ENCODE measurements around the gene TMEM207. TPM values are rescaled to one million over a fixed set of nuclear protein-coding genes. Genes with fewer than 3 reads are reported as not detected.

The TMEM207 gene
- polyA plus RNA-seq, 3 donors: 17.8 to 24.0 (median 20.3) TPM

GRCh38 chr3:190387578-190388213, 62.0 kb downstream of the TMEM207 start, which contains the start of gene CLDN16:
Gene CLDN16, plus strand, starts transcription at chr3:190388163. Its CDS starts 167 bp downstream, at chr3:190388330.
- DNase-seq: peak; percentile 28

GRCh38 chr3:190385731-190386688, 63.7 kb downstream of the TMEM207 start:
- DNase-seq: no peak

GRCh38 chr3:190384309-190384756, 65.4 kb downstream of the TMEM207 start:
- DNase-seq: peak; percentile 21

GRCh38 chr3:190382082-190382481, 67.6 kb downstream of the TMEM207 start:
- DNase-seq: no peak

- DNase-seq: no peak
Measured at GRCh38 chr3:190381441-190381840, 68.3 kb downstream of the TMEM207 start.

GRCh38 chr3:190380184-190380583, 69.5 kb downstream of the TMEM207 start:
- no peak for DNase-seq

Other genes with a start within 250 kb of the TMEM207 start
- 10 to 100 TPM; 44.8 to 63.3 (median 58.9) TPM for gene CLDN1, start 127.5 kb downstream of the TMEM207 start, polyA plus RNA-seq (ENCODE audit: insufficient read length in 3 of 3)
- 10 to 100 TPM; 28.6 to 43.0 (median 29.3) TPM for gene CLDN16, start 61.7 kb downstream of the TMEM207 start, polyA plus RNA-seq (ENCODE audit: insufficient read length in 3 of 3)
- 10 to 100 TPM; 12.8 to 19.3 (median 15.0) TPM for gene IL1RAP, start 64.2 kb upstream of the TMEM207 start, polyA plus RNA-seq (ENCODE audit: insufficient read length in 3 of 3)